T-helper 22 cell (primary cell): Measurements from ENCODE around the gene DOCK10.

Experiments used
- DNase-seq: peaks from one replicate; pipeline ENCODE4 v3.0.0-alpha.2; 2020; ENCODE audit warnings: low read depth

DOCK10 gene

GRCh38 chr2:225011585-225011984 lies 30.7 kb downstream of the DOCK10 start:
- DNase-seq: no peak

GRCh38 chr2:225010804-225011203 lies 31.5 kb downstream of the DOCK10 start:
- DNase-seq: no peak

DNA sequence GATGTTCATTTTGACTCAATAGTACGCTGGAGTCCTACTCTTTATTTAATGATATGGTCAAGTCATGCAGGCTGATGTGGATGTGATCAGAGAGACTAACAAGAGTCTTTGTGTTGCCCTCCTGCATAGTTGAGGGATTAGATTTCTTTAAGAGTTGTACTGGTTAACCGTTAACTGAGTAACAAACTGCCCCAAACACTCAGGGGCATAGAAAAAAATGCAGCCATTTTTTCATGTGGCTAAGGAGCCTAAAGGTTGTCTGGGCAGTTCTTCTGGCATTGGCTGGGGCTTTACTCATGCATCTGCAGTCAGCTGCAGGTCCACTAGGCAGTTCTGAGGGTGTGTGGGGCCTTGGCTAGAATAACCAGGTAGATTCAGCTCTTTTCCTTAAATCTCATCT lies 32.5 kb downstream of the DOCK10 start:
- DNase-seq: no peak

DNA sequence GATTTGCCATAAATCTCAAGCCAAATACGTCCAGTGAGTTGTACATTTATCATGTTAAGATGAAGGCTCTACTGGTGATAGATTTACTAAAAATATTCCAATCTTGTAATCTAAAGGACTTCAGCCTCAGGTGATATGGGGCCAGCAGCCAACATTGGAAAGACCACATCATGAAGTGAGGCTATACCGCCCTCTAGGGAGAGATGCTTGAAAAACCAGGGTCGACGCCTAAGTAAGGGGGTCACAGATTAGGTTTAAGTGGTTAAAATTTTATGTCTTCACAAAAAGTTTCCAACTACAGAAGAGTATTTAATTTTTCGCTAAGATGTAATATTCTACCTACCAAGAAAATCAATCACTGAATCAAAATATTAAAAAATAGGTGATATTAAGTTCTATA lies 33.3 kb downstream of the DOCK10 start:
- no peak for DNase-seq

DNA sequence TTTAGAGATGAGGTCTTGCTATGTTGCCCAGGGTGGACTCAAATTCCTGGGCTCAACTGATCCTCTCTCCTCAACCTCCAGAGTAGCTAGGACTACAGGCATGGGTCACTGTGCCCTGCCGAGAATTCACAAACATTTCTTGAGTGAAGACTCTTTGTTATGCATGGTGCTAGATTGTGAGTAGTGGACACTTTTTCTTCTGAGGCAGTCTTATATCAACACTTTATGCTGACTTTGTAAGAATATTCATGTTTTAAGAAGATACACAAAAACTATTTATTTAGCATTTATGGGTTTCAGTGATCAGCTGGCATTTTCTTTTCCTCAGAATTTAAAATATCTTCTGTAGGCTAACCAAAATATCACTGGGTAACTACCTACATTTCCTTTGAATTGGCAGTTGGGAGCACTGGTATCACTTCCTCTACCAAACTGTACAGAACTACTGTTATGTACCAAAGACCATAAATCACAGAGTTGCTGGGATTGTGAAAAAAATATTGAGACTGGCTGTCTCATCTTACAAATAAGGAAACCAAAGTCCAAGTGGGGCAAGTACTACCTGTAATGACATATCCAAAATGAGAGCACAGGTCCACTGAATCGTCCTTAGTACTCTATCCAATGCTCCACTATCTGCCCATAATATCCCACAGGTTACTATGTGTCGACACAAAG lies 34.0 kb downstream of the DOCK10 start:
- no peak for DNase-seq

GRCh38 chr2:225006730-225007129 lies 35.5 kb downstream of the DOCK10 start:
- no peak for DNase-seq

DNA sequence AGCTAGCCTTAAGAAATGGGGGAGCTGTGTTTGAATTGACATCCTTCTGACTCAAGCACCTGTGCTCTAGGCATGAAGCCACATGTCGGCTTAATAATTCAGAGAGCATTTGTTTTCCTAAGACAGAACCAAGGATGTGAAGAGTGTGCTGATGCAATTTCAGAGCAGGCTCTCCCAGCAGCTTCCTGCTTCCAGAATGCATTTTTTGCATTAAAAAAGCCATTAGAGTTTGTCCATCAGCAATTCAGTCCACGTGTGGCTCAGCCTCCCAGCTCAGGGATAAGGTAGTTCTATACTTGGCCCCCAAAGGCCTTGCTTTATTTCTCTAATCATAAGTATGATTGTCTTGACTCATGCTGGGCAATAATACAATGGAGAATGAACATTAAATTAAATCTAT lies 37.7 kb downstream of the DOCK10 start:
- no peak for DNase-seq

DNA sequence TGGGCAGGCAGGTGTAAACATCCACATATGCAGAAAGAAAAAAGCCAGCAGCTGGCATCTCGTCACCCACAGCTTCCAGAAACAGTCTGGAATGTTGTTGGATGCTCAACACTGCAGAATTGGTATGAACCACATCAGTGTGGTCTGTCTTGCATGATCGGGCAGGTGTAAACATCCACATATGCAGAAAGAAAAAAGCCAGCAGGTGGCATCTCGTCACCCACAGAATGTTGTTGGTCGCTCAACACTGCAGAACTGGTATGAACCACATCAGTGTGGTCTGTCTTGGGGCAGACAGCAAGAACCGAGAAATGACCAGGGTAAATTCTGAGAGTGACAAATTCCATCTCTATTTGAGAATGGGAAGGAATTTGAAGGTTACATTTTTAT lies 39.6 kb downstream of the DOCK10 start:
- DNase-seq: no peak

DNA sequence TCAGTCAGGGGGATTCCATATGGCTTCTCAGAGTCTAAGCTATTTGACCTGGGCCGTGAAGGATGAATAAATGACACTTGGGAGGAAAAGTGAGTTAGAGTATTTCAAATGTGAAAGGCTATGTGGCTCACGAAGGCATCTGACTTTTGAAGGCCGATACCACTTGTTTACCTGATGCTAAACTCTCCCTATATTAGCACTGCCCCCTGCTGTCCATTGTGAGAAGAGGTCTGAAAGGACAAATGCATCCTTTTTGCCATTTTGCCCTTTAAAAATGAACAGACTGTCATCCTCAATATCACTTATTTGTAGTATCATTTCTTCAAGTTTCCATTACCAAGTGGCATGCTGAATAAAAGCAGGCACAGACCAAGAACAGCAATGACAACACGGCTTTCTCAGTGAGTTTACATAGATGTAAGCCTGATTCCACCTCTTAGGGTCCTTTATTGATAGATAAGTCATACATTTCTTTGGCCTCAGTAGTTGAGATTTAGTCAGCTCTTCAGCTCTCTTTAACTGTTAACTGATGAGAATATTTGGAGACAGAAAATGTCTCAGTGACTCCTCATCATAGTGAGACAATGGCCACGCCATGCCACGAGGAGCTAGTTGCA lies 40.1 kb downstream of the DOCK10 start:
- peak; percentile 41 for DNase-seq

DNA sequence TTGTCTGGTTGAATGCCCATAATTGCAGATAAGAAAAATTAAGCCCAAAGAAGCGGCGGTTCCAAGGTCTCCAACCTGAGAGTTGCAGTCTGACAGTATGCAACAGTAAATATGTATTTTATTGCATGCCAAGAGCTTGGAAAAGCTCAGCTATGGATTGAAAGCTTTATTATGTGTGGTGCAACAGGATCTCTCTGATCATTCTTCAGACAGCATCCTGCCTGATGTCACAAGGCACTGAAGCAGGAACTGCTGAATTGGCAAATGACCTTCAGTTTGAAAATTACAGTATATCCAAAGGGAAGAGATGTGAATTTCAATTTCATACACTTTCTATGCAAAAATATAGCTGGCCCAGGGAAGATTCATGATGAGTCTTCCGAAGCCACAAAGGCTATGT lies 42.5 kb downstream of the DOCK10 start:
- no peak for DNase-seq

GRCh38 chr2:224999321-224999720 lies 42.9 kb downstream of the DOCK10 start:
- DNase-seq: no peak

GRCh38 chr2:224997802-224998201 lies 44.5 kb downstream of the DOCK10 start:
- DNase-seq: no peak

- no peak for DNase-seq
Observed at GRCh38 chr2:224995419-224995818, 46.8 kb downstream of the DOCK10 start.

DNA sequence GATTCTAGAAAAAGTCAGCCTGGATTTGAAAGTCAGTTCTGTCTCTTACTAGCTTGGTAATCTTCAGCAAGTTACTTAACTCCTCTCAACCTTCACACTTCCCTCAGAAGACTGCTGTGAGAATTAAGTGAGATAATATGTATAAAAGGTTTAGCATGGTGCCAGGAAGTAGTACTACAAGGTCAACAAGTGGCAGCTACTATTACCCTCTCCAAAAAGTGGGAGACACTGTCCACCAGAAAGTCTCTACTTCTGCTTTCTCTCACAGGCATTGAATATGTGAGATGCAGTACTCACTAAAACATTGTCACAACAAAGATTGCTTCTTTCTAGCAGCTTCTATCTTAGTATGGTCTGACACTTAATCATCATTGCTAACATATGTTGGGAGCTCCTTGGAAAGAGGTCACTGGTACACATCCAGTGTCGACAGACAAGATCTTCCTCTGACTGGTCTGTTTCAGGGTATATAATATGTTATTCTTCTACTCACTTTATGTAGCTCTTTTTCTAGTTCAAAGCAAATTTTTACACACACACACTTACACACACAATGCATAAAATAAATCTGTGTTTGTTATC lies 47.9 kb downstream of the DOCK10 start:
- DNase-seq: no peak

- no peak for DNase-seq
Observed at GRCh38 chr2:224990710-224991109, 51.6 kb downstream of the DOCK10 start.

GRCh38 chr2:224987733-224988132 lies 54.5 kb downstream of the DOCK10 start:
- no peak for DNase-seq

DNA sequence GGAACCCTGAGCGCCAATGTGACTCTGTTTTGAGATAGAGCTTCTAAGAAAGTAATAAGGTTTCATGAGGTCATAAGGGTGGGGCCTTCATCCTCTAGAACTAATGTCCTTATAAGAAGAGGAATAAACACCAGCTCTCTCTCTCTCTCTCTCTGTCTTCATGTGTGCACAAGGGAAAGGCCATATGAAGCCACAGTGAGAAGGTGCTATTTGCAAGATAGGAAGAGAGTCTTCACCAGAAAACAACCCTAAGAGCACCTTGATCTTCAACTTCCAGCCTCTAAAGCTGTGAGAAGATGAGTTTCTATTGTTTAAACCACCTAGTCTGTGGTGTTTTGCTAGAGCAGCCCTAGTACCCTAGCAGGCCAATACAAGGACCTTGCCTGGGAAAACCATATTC lies 55.8 kb downstream of the DOCK10 start:
- DNase-seq: no peak

DNA sequence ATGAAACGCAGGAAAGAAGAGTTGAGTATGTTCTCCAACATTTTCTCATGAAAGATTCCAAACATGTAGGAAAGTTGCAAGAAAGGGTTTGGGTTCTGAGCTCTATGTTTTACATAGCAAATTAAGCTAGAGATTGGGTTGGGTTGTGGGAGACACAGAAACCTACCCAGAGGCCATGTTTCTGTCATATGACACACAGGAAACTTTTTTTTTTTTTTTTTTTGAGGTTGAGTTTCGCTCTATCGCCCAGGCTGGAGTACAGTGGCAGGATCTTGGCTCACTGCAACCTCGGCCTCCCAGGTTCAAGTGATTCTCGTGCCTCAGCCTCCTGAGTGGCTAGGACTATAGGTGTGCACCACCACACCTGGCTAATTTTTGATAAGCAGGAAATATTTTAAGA lies 57.6 kb downstream of the DOCK10 start:
- DNase-seq: no peak

DNA sequence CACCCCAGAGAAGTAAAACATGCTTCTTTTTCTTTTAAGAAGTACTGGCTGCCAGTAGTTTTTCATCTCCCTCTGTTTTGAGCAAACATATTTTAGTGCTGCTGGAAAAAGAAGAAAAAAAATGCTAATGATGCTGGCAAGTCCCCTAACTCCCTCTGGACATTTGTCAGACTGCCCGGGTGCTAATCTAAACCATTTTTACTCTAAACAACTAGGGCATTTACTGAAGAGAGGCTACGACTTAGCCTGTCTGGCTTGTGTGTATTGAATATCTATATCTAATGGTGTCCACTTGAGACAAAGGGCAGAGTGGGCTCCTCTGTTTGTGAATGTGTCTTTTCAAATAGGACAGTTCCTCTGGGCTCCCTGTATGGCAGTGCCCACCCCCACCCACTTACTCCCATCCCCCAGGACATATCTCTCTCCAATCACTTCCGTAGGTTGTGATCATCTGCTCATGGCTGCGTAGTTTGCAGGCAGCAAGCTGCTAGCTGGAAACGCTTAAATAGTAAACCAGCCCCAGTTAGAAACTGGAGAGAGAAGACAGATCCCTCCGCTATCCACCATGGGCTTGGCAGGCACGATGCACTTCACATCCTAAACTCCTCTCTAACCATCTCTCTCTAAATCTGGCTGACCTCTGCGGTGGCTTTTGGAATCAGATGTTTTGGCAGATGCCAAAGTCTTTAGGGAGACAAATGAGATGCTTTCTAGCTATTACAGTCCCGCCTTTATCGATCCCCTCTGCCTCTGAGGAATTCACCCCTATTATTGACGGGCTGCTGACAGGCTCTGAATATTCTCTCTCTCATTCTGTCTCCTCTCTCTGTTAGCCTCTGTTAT lies 58.3 kb downstream of the DOCK10 start:
- DNase-seq: no peak

DNA sequence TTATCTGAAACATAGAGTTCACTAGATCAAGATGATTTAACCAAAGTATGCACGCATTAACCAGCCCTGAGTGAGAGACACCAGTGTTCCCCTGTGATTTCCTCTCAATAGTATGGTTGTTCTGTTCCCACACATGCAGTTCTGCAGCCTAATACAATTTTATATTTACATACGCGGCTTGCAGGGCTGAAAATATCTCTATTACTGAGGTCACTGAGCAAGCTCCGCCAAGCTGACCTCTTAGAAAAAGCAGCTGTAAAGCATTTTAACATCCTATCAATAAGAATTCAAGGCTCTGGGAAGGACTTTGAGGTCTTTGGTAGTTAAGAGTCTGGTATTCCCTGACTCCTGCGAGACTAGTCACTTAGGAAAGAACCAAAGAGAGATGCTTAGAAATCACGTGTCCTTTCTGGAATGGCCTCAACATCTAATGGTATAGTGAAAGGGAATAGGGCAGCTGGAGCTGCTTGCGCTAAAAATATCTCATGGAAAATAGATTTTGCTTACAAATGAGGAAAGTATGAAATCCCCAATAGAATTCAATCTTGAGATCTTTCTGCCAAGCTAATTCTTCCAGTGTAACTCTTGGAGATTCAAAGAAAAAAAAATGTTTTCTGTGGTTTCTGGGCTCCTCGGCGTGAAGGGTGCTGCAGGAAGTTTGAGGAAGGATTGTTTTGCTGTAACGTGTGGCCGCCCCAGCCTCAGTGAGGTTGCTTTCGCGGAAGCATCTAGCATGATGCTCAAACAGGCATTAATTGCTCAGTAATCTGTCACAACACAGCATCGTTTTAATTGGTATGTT lies 59.2 kb downstream of the DOCK10 start:
- DNase-seq: no peak

- DNase-seq: no peak
Observed at GRCh38 chr2:224982226-224982625, 60.0 kb downstream of the DOCK10 start.
